SKM-1 treated with dmso at 0.1 percent for 144 hours (cell line): ENCODE results near the gene MOCOS.
"Not testable (repeated sequence)": the region's sequence is repeated elsewhere in the genome, so short reads cannot be mapped to it uniquely, and the experiment has no call there.

Source experiments
- DNase-seq: peaks from one replicate; lab custom pipeline; 2025; ENCODE audit not compliant: unreplicated experiment; lab: John Stamatoyannopoulos, UW

MOCOS gene

DNA sequence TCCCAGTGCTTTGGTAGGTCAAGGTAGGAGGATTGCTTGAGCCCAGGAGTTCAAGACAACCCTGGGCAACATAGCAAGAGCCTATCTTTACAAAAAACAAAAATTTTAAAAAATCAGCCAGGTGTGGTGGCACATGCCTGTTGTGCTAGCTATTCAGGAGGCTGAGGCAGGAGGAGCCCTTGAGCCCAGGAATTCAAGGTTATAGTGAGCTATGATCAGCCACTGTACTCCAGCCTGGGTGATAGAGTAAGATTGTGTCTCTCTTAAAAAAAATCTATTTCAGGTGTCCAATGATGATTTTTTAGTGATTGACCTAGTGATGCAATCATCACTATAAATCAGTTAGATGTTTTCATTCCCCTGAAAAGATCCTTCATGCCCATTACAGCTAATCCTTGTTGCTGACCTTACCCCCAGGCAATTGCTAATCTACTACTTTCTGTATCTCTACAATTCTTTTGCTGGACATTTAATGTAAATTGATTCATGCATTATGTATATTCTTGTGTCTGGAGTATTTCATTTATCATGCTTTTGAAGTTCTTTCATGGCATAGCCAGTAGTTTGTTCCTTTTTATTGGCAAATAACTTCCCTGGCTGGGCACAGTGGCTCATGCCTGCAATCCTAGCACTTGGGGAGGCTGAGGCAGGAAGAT lies 10.3 kb downstream of the MOCOS start:
- DNase-seq = no peak

DNA sequence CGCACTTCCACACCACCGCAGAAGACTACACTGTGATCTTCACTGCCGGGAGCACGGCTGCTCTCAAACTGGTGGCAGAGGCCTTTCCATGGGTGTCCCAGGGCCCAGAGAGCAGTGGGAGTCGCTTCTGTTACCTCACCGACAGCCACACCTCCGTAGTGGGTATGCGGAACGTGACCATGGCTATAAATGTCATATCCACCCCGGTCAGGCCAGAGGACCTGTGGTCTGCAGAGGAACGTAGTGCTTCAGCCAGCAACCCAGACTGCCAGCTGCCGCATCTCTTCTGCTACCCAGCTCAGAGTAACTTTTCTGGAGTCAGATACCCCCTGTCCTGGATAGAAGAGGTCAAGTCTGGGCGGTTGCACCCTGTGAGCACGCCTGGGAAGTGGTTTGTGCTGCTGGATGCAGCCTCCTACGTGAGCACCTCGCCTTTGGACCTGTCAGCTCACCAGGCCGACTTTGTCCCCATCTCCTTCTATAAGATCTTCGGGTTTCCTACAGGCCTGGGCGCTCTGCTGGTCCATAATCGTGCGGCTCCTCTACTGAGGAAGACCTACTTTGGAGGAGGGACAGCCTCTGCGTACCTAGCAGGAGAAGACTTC lies 12.5 kb downstream of the MOCOS start:
- DNase-seq = no peak

DNA sequence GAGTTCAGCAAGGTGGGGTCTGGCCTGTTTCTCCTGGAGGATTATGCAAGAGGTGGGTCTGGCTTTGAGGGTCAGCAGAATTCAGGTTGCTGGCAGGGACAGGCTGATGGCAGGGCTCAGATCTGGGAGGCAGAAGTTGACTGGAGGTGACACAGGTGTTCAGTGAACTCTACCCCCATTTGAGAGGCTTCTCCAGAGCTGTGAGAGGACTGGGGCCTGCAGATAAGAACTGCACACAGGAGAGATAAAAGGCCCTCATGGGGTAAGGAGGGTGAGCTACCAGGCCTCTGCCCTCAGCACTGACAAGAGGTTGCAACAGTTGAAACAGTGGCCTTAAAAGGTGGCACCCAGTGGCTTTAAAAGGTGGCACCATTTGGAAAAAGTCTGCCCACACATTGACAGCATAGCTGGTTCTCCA lies 13.1 kb downstream of the MOCOS start:
- no peak for DNase-seq

DNA sequence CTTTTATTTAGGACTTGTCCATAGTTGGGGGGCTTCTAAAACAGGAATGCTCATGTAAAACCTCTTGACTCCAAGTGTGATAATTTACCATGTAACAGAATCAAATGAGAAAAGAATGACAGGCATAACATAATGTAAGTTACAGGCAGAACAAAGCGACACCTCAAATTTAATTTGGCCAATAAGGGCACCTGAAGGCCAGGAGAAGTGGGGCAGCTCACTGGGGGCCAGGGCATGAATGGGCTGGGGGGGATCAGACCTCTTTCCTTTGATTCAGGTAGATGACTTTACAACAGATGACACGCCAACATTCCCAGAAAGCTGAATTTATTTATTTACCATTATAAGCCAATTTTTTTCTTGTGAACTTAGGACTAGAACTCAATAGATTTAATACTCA lies 14.5 kb downstream of the MOCOS start:
- DNase-seq = no peak

DNA sequence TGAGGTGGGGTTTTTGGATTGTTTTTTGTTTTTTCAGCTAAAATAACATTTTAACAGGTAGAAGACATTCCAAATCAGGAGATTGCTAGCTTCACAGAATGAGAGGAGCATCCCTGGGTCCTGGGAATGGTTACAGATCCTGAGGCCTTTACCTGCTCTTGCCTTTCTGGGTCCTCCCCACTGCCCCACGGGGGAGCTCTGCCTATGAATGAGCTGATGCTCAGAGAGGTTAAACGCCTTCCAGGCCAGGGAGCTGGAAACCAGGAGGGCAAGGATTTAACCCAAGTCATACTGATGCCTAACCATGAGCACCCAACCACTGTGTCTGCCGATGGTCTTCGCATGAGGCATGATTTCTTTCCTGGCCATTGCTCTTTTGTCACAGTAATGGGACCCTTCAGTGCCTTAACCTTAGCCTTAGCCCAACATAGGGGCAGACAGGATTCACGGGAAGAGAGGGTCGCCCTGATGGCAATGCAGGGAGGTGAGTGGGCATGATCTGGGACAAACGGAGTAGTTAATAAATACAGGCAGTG lies 16.1 kb downstream of the MOCOS start:
- DNase-seq = no peak

DNA sequence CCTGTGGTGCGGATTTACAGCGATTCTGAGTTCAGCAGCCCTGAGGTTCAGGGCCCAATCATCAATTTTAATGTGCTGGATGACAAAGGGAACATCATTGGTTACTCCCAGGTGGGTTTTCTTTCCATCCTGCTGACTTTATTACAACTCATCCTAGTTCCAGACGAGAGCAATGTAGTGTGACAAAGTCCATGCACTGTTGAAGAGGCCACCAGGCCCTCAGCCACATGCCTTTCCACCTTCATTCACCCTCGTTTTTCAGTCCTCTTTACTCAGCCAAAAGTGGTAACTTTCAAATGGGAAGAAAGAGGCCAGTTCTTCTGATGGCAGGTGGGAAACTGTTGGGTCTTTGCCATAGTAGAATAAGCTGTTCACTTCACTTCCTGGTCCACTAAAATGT lies 17.9 kb downstream of the MOCOS start:
- no peak for DNase-seq

DNA sequence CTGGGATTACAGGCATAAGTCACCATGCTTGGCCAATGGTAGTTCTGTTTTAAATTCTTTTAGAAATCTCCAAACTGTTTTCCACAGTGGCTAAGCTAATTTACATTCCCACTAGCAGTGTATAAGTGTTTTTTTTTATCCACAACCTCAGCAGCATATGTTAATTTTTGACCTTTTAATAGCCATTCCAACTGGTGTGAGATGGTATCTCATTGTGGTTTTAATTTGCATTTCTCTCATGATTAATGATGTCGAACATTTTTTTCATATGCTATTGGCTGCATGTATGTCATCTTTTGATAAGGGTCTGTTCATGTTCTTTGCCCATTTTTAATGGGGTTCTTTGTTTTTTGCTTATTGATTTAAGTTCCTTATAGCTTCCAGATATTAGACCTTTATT lies 20.0 kb downstream of the MOCOS start:
- DNase-seq = no peak

DNA sequence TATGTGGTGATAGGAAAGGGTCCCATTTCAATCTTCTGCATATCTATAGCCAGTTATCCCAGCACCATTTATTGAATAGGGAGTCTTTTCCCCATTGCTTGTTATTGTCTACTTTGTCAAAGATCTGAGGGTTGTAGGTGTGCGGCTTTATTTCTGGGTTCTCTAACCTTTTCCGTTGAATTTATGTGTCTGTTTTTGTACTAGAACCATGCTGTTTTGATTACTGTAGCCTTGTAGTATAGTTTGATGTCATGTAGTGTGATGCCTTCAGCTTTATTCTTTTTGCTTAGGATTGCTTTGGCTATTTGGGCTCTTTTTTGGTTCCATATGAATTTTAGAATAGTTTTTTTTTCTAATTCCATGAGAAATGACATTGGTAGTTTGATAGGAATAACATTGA lies 20.7 kb downstream of the MOCOS start:
- not testable (repeated sequence) for DNase-seq

DNA sequence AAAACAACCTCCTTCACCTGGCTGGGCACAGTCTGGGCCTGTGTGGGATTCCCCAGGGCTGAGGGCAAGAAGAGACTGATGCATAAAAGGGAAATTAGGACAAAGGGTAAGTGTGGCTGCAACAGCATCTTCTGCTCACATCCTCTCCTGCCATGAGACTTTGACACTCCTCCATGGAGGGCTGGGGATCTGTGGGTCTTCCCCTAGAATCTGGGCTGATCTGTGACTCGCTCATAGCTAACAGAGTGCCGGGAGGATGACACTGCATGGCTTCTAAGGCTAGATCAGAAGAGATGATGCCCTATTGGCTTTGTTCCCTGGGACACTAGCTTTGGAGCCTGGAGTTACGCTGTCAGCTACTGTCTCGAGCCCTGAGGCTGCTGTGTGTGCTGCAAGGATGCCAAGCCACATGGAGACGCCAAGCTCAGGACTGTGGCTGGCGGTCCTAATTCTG lies 24.3 kb downstream of the MOCOS start:
- DNase-seq = no peak

DNA sequence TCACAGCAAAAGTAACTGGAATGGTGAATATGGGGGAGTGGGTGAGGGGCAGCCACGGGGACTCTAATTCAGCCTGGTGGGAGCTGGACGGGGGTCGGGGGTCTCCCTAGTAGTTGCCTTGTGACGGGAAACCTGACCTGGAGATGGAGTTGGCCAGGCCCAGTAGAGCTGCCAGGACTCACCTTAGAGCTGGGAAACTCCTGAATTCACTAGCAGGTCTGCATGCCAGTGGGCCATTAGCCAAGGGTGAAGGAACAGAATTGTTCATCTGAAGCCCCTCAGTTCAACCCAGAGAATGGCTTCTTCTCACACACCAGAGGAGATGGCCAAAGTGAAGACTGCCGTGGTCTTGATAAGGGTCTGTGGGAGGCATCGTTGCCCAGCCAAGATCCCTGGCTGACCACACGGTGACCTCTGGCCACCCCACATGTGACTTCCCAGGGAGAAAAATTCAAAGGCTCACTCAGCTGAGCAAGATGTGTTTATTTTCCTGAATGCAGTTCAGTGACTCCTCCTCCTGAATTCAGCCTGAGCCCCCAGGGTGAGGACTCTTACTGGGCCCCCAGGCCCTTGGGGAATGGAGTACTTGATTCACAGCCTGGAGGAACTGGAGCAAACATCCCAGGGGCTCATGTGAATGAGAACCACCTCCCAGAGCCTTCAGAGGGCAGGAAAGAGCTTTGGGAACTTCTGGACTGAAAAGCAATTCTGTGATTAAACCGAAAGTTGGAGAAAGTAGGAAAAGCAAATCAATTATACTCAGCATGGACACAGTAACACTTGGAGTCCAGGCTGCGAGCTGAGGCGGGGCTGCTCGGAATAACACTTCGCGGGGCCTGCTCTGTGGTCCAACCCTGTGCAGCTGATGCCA lies 25.2 kb downstream of the MOCOS start:
- no peak for DNase-seq

DNA sequence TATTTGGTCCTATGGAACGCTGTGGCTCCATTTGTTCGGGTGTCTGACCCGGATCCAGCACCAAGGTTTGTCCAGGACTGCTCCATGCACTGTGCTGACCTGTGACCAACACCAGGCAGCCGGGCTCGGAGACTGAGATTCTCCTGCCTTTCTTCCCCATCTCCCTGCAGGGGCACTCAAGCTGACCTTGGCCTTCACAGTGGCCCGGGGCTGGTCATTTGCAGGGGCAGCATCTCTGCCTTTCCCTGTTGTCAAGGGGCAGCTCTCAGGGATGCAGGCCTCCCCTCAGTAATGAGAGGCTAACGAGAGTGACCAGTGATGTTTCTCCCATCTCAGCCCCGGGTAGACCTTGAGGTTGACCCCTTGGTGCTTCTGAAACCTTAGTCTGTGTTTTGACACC lies 27.5 kb downstream of the MOCOS start:
- no peak for DNase-seq

DNA sequence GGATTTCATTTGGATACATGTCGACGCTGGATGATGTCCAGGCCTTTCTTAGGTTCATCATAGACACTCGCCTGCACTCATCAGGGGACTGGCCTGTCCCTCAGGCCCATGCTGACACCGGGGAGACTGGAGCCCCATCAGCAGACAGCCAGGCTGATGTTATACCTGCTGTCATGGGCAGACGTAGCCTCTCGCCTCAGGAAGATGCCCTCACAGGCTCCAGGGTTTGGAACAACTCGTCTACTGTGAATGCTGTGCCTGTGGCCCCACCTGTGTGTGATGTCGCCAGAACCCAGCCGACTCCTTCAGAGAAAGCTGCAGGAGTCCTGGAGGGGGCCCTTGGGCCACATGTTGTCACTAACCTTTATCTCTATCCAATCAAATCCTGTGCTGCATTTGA lies 28.3 kb downstream of the MOCOS start:
- DNase-seq = no peak

DNA sequence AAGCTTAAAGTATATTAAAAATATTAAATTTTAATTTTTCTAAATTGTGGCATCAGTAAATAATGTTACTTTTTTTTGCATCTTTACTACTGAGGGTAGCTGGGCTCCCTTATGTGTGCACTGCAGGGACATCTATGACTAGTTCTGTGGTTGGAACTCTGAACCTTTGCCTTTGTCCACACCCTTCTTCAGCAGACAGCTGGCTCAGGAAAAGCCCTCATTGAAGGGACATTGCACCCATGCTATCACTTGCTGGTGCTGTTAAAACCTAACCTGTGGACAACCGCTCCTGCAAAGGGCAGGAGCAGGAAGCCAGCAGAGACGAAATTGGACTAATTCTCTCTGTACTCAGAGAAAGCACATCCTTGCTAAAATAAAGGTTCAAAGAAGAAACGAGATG lies 30.1 kb downstream of the MOCOS start:
- DNase-seq = no peak

DNA sequence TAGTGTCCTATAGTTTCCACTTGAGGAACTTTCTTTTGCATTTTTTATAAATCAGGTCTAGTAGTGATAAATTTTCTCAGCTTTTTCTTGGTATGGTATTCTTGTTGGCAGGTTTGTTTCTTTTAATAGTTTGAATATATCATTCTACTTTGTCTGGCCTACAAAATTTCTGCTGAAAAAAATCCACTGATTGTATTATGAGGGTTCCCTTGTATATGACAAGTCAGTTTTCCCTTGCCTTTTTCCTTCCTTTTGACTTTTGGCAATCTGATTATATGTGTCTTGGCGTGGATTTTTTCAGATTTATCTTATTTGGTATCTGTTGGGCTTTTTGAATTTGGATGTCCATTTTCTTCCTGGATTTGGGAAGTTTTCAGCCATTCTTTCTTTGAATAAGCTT lies 41.9 kb downstream of the MOCOS start:
- DNase-seq = no peak

DNA sequence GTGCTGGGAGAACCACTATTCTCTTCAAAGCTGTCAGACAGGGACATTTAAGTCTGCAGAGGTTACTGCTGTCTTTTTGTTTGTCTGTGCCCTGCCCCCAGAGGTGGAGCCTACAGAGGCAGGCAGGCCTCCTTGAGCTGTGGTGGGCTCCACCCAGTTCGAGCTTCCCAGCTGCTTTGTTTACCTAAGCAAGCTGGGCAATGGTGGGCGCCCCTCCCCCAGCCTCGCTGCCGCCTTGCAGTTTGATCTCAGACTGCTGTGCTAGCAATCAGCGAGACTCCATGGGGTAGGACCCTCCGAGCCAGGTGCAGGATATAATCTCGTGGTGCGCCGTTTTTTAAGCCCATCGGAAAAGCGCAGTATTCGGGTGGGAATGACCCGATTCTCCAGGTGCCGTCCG lies 53.2 kb downstream of the MOCOS start:
- not testable (repeated sequence) for DNase-seq

DNA sequence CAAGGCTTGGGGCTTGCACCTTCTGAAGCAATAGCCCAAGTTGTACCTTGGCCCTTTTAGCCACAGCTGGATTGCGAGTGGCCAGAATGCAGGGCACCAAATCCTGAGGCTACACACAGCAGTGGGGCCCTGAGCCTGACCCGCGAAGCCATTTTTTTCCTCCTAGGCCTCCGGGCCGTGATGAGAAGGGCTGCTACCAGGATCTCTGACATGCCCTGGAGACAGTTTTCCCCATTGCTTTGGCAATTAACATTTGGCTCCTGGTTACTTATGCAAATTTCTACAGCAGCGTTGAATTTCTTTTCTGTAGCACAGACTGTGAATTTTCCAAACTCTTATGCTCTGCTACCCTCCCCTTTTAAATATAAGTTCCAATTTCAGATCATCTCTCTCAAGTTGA lies 54.5 kb downstream of the MOCOS start:
- DNase-seq = no peak

DNA sequence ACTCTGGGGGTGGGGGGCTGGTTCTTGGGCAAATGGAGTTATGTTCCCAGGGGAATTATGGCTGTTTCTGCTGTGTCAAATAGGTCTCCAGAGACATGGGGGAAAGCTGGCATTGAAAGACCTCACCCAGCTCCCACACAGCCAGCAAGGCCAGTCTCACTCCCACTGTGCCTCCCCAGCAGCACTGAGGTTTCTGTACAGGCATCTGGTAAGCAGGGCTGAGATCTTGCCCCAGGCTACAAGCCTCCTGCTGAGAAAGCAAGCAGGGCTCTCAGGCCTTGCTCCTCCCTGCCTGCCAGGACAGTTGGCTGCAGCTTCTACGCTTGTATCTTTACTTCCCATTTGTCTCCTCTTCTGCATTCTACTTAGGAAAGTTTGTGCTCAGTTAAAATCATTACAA lies 59.7 kb downstream of the MOCOS start:
- no peak for DNase-seq

DNA sequence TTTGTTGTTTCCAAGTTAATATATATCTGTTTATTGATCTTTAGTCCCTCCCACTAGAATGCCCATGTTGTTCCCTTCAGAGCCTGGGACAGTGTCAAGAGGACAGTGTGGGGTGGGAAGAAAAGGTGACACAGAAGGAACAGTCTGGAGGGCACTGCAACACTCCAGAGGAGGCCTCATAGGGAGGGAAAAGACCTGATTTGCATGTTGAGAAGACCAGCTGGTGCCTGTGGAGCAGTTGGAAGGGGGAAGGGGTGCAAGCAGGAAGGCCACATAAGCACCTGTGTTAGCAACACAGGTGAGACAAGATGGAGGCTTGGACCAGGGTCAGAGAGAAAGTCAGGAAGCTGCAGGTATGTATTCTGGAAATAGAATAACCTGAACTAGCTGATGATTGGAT lies 62.1 kb downstream of the MOCOS start:
- DNase-seq = no peak

DNA sequence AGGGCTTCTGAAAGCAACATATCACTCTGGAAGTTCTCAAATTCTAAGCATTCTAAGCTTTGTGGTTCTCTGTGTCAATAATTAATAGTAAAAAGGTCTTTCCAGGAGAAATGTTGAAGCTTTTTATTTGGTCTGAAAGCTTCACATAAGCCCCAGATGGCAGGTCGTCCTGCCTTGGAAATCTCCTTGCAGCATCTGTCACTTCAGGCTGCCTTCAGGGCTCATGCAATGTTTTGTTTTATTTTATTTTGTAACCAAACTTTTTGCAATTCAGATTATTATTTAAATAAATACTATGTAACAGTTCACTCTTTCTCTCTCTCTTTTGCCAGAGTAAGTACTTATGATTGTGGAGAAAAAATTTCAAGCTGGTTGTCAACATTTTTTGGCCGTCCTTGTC lies 63.5 kb downstream of the MOCOS start:
- no peak for DNase-seq

DNA sequence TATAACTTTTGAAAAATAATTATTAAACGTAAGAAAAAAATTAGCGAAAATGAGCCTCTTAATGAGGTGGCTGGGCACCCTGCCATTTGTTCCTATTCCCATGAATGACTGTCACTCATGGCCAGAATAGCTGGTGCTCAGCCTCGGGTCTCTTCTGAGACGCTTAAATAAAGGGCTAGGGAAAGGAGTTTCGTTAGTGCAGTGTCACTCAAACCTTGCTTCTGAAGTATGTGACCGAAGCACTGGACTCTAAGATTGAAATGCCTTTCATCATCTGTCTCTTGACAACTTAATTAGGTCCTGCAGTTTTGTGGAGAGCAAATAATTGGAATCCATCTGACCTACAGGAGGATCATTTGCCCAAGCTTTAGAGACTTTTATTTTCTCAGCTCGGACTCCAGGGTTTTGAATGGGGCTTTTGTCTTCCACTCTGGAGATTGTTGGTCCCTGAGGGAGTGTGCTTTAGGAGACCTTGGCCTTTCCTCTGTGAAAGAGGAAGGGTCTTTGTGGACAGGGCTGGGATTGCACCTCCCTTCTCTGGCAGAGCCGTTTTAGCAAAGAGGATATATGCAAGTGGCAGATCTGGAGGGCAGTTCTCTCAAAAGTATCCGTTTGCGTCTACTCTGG lies 67.9 kb downstream of the MOCOS start:
- no peak for DNase-seq

DNA sequence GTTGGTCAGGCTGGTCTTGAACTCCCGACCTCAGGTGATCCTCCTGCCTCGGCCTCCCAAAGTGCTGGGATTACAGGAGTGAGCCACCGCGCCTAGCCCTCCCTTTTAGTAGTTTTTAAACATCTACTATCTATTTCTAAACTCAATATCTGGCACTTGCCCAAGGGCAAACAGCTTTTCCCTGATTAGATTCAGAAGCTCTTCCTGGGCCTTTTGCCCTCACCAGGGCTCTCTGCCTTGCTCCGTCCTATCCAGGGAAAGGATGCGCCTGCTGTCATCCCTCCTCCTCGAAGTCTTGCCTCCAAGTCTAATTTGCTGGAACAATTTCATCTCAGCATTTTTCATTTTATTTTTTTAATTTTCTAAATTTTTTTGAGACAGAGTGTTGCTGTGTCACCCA lies 68.8 kb downstream of the MOCOS start:
- no peak for DNase-seq
